ENCODE measurements around the gene SOS1.
A peak's percentile ranks its signal among the peaks of the same experiment; 100 is the strongest.
"Not testable (repeated sequence)": the region's sequence is repeated elsewhere in the genome, so short reads cannot be mapped to it uniquely, and the experiment has no call there.

Gene SOS1

GRCh38 chr2:38968021-38968420 lies 152.8 kb downstream of the SOS1 start:
- no peak for DNase-seq (ENCODE audit: low spot score)

GRCh38 chr2:38966678-38967077 lies 154.2 kb downstream of the SOS1 start:
- DNase-seq (ENCODE audit: low spot score), result no peak

- DNase-seq (ENCODE audit: low spot score), result no peak
These were observed 154.8 kb downstream of the SOS1 start for GRCh38 chr2:38966006-38966405.

GRCh38 chr2:38960609-38961320 lies 160.1 kb downstream of the SOS1 start:
- no peak for DNase-seq (ENCODE audit: low spot score)

GRCh38 chr2:38959938-38960608 lies 160.8 kb downstream of the SOS1 start:
- DNase-seq (ENCODE audit: low spot score), result no peak

- DNase-seq (ENCODE audit: low spot score), result no peak
These were observed 161.4 kb downstream of the SOS1 start for GRCh38 chr2:38959466-38959865.

- no peak for DNase-seq (ENCODE audit: low spot score)
These were observed 162.9 kb downstream of the SOS1 start for GRCh38 chr2:38957972-38958371.

GRCh38 chr2:38951766-38952165 lies 169.1 kb downstream of the SOS1 start:
- DNase-seq (ENCODE audit: low spot score), result no peak

GRCh38 chr2:38948995-38949394 lies 171.9 kb downstream of the SOS1 start:
- DNase-seq (ENCODE audit: low spot score), result no peak

GRCh38 chr2:38948387-38948882 lies 172.4 kb downstream of the SOS1 start:
- no peak for DNase-seq (ENCODE audit: low spot score)

GRCh38 chr2:38947241-38948239 lies 173.3 kb downstream of the SOS1 start:
- peak; percentile 76 for DNase-seq (ENCODE audit: low spot score)

- DNase-seq (ENCODE audit: low spot score), result no peak
These were observed 174.9 kb downstream of the SOS1 start for GRCh38 chr2:38945911-38946310.

GRCh38 chr2:38945372-38945771 lies 175.5 kb downstream of the SOS1 start:
- no peak for DNase-seq (ENCODE audit: low spot score)

- DNase-seq (ENCODE audit: low spot score), result no peak
These were observed 177.1 kb downstream of the SOS1 start for GRCh38 chr2:38943784-38944183.

- DNase-seq (ENCODE audit: low spot score), result no peak
These were observed 180.1 kb downstream of the SOS1 start for GRCh38 chr2:38940746-38941145.

GRCh38 chr2:38937548-38937947 lies 183.3 kb downstream of the SOS1 start:
- no peak for DNase-seq (ENCODE audit: low spot score)

GRCh38 chr2:38936516-38936915 lies 184.3 kb downstream of the SOS1 start:
- DNase-seq (ENCODE audit: low spot score), result not testable (repeated sequence)

GRCh38 chr2:38935568-38936172 lies 185.2 kb downstream of the SOS1 start:
- DNase-seq (ENCODE audit: low spot score), result no peak

GRCh38 chr2:38934742-38935141 lies 186.1 kb downstream of the SOS1 start:
- no peak for DNase-seq (ENCODE audit: low spot score)

- no peak for DNase-seq (ENCODE audit: low spot score)
These were observed 187.2 kb downstream of the SOS1 start for GRCh38 chr2:38933653-38934052.

GRCh38 chr2:38932586-38932985 lies 188.3 kb downstream of the SOS1 start:
- DNase-seq (ENCODE audit: low spot score), result no peak
